CD4-positive, alpha-beta memory T cell (primary cell): ENCODE measurements around the gene NUDCD2. TPM values are rescaled to one million over a fixed set of nuclear protein-coding genes. Genes with fewer than 3 reads are reported as not detected.

Experiments
- polyA plus RNA-seq, 2 donors: library from polyadenylated mRNA; unstranded; fragments of 300-500 nt; fragmentation: Illumina TruSeq; gene quantifications; one replicate each; pipeline ENCODE4 v1.2.3, GENCODE V29; 2021
- total RNA-seq, 2 experiments: library from RNA; stranded (reverse); gene quantifications; one replicate each; pipeline ENCODE4 v1.2.3, GENCODE V29; 2021

Gene NUDCD2
- total and polyA plus RNA-seq, 4 experiments from 2014 or later = 26.0 to 62.0 (median 43.9) TPM

Other genes starting within 250 kb of the NUDCD2 start
- 100 to 1,000 TPM; 132 to 133 TPM for gene CCNG1, start 22.5 kb downstream of the NUDCD2 start, total RNA-seq
- 100 to 1,000 TPM; 112 to 205 TPM for gene CCNG1, start 22.5 kb downstream of the NUDCD2 start, polyA plus RNA-seq
- under 1 TPM; 0.11 to 0.15 TPM for gene HMMR, start 530 bp upstream of the NUDCD2 start, total RNA-seq
- gene HMMR, start 530 bp upstream of the NUDCD2 start, polyA plus RNA-seq = under 1 TPM in 1 of 2 donors, not detected in 1; 0.42 TPM
- 100 to 1,000 TPM; 150 to 157 TPM for gene MAT2B, start 45.5 kb upstream of the NUDCD2 start, total RNA-seq
- gene MAT2B, start 45.5 kb upstream of the NUDCD2 start, polyA plus RNA-seq = 100 to 1,000 TPM; 282 to 420 TPM